EL (cell line): Measurements from ENCODE around the gene TMEM212.

ENCODE experiments used
- DNase-seq: peaks from one replicate; pipeline ENCODE4 v3.0.0-alpha.2; 2016

The TMEM212 gene

GRCh38 chr3:171842864-171843518, at the start of gene TMEM212:
Gene TMEM212 (plus strand): TSS chr3:171843349. CDS start chr3:171843384, 35 bp downstream.
- peak; percentile 30 for DNase-seq

GRCh38 chr3:171796625-171797264, 46.4 kb upstream of the TMEM212 start:
- DNase-seq, result no peak

GRCh38 chr3:171797265-171797679, 45.9 kb upstream of the TMEM212 start:
- DNase-seq, result no peak

GRCh38 chr3:171797873-171798272, 45.3 kb upstream of the TMEM212 start:
- no peak for DNase-seq

GRCh38 chr3:171799501-171799900, 43.6 kb upstream of the TMEM212 start:
- peak; percentile 40 for DNase-seq

GRCh38 chr3:171801738-171802589, 41.2 kb upstream of the TMEM212 start:
- peak; percentile 89 for DNase-seq

- DNase-seq, result no peak
Measured at GRCh38 chr3:171802590-171802956, 40.6 kb upstream of the TMEM212 start.

GRCh38 chr3:171803044-171803443, 40.1 kb upstream of the TMEM212 start:
- no peak for DNase-seq

GRCh38 chr3:171804618-171805389, 38.3 kb upstream of the TMEM212 start:
- DNase-seq, result no peak

- DNase-seq, result no peak
Measured at GRCh38 chr3:171805687-171806086, 37.5 kb upstream of the TMEM212 start.

GRCh38 chr3:171806200-171807128, 36.7 kb upstream of the TMEM212 start:
- peak; percentile 67 for DNase-seq

GRCh38 chr3:171807129-171807675, 35.9 kb upstream of the TMEM212 start:
- DNase-seq, result no peak

- no peak for DNase-seq
Measured at GRCh38 chr3:171807806-171808205, 35.3 kb upstream of the TMEM212 start.

GRCh38 chr3:171809611-171809860, 33.6 kb upstream of the TMEM212 start:
- no peak for DNase-seq

- peak; percentile 95 for DNase-seq
Measured at GRCh38 chr3:171809861-171810628, 33.1 kb upstream of the TMEM212 start, which contains the start of gene PLD1. Gene PLD1 (minus strand): TSS chr3:171810483. CDS start chr3:171738051, 72,432 bp downstream.

GRCh38 chr3:171810629-171811294, 32.4 kb upstream of the TMEM212 start:
- DNase-seq, result no peak

GRCh38 chr3:171811295-171811912, 31.7 kb upstream of the TMEM212 start:
- DNase-seq, result peak; percentile 96

GRCh38 chr3:171811913-171812335, 31.2 kb upstream of the TMEM212 start:
- peak; percentile 71 for DNase-seq

GRCh38 chr3:171812811-171813210, 30.3 kb upstream of the TMEM212 start:
- DNase-seq, result no peak
